ENCODE measurements around the gene FDX2.

GRCh38 chr19:10291554-10292205 lies 24.1 kb downstream of the FDX2 start:
- peak; percentile 17 for TF ChIP-seq EZH2 (IDR thresholded peaks at IDR 0.05; ENCODE audit: borderline replicate concordance, low read depth, low read length, severe bottlenecking)
- TF ChIP-seq MAX (IDR thresholded peaks at IDR 0.05; ENCODE audit: insufficient read depth, insufficient read length), result no peak
- no peak for TF ChIP-seq CTCF (IDR thresholded peaks at IDR 0.05; ENCODE audit: extremely low read depth in 1 of 2, insufficient read depth in 1 of 2, low read depth in 1 of 2, low read length in 2 of 2)
- no peak for TF ChIP-seq POLR2AphosphoS5 (IDR thresholded peaks at IDR 0.05; ENCODE audit: insufficient read depth, low read depth, low read length)
